ENCODE results near the gene SPIB. TPM values are rescaled to one million over a fixed set of nuclear protein-coding genes. Genes with fewer than 3 reads are reported as not detected.
"Not testable (repeated sequence)": the region's sequence is repeated elsewhere in the genome, so short reads cannot be mapped to it uniquely, and the experiment has no call there.

SPIB gene
- polyA plus RNA-seq, 3 donors from 2014 or later = 0.38 to 1.6 (median 1.5) TPM

DNA sequence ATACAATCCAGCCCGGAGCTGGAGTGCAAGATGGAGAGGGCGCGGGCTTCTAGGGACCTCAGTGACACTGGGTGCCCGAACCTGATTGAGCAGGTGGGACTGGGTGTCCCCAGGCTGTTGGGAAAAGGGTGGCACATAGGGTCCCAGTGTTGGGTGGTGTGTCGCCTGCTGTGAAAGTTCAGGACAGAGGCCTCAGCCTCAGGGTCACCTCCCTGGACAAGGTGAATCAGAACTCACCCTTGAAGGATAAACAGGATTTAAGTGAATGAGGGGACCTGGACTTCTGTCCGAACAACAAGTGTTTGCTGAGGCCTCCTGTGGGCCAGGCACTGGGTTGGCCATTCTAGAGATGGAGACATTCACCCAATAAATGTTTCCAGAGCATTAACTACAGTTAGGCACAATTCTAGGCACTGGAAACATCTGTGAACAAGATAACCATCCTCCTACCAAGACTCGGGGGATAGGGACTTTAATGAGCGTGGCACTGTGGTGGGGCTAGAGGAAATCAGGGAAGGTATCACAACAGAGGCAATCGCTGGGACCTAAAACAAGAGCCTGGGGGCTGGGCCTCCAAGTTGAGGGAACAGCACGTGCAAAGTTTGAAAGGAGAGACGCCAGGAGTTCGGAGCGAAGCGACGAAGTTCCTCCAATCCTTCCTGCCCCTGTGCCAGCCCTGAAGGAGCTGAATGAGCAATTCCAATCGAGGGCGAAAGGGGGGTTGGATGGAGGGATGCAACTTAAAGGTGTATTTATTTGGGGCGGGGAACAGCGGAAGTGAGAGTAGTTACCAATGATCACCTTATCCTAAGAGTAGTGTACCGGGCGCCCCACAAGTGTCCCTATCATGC lies 35.5 kb upstream of the SPIB start:
- Mint-ChIP-seq H3K36me3 (peaks cover 12 to 26% (median 18%) of the 10 kb centered on the region in 3 donors), H3K9me3 (no peaks in the 10 kb centered on the region), H3K27ac (peak overlapping the region; percentile 88 to 96 (median 92)), H3K4me1 (peaks cover 33 to 36% of the 10 kb centered on the region in 2 donors), H3K4me3 (peak overlapping the region; percentile 90 to 99 (median 91)), H3K27me3 (ENCODE audit: low read depth in 3 of 3) (peaks cover 15 to 20% (median 19%) of the 10 kb centered on the region in 3 donors)
- no peak for DNase-seq

DNA sequence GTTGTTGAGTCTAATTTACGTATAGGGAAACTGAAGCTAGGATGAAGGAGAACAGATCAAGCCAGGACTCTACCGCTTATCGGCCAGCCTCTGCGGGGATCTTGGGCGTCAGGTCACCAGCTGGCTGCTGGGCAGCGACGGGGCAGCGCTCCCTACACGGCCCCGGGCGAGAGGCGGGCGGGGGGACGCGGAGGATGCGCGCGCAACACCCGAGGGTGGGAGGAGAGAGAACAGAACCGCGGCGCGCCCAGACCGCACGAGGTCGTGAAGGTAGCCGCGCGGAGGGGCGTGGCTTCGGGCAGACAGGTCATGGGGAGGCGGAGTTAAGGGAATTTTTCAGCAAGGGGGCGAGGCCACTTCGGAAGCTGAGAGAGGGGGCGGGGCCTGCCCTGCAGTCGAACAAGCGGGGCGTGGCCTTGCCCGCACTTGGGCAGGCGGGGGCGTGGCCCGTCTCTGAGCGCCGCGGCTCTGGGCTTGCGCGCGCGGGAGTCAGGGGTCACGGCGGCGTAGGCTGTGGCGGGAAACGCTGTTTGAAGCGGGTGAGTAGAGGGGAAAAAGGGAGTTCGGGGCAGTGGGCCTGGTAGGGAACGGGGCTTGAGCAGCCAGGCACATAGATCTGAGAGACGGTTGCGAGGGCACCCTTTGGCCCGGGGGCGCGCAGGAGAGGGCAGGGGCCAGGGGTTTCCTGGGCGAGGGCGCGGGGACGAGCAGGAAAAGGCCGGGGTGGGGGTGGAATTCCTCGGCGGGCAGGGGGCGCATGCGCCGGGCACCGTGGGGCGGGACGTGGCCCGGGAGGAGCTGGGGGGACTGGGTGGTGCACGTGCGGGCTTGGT lies 34.7 kb upstream of the SPIB start, which contains the start of gene POLD1:
TSS of gene POLD1 (plus strand) at position 496 of the 833 bp plus-strand sequence. CDS start 14,505 bp downstream, outside the sequence.
- peaks cover 32 to 34% of the 10 kb centered on the region in 2 donors for H3K4me1 Mint-ChIP-seq

DNA sequence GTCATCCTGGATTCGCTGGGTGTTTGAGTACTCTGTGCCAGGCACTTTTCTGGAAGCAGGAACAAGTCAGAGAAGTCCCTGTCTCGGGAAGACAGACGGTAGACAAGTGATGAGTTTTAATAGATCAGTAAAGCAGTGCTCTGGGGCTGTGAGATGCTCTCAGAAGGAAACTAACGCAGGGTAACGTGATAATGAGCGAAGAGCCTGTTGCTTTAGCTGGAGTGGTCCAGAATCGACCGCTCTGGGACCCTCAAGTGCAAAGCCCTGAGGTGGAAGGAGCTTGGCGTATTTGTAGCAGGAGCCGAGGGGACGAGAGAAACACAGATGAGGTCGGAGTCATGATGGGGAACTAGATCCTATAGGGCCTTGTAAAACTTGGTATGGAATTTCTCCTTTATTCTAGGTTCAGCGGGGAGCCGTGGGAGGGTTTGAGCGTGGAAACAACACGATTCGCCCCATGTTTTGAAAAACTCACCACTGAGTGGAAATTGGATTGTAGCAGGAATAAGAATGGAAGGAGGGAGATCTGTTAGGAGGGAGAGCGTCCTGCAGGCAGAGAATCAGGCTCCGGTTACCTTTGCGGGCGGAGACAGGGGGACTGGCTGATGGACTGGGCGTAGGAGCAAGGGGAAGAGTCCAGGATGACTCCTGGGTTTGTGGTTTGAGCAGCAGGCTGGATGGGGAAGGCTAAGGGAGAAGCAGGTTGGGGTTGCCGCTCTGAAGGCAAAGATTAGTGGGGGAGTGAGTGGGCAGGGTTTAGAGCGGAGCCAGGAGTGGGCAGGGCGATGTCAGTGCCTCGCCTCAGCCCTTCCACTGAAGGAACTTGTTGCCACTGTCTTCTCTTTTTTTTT lies 33.8 kb upstream of the SPIB start:
- H3K9me3 Mint-ChIP-seq = no peaks in the 10 kb centered on the region
- peak overlapping the region; percentile 68 to 96 (median 92) for H3K27ac Mint-ChIP-seq
- peak overlapping the region; percentile 90 to 99 (median 91) for H3K4me3 Mint-ChIP-seq
- no peak for DNase-seq
- peaks cover 15 to 19% (median 19%) of the 10 kb centered on the region in 3 donors for H3K27me3 Mint-ChIP-seq (ENCODE audit: low read depth in 3 of 3)
- peaks cover 30% of the 10 kb centered on the region in 2 donors for H3K4me1 Mint-ChIP-seq
- H3K36me3 Mint-ChIP-seq = peaks cover 8 to 16% (median 10%) of the 10 kb centered on the region in 3 donors

More for the DNA sequence above, 34.7 kb upstream of the SPIB start, which contains the start of gene POLD1:
- peak; percentile 99 for DNase-seq
- Mint-ChIP-seq H3K36me3 (peaks cover 12 to 24% (median 16%) of the 10 kb centered on the region in 3 donors), H3K27me3 (ENCODE audit: low read depth in 3 of 3) (peaks cover 15 to 20% (median 19%) of the 10 kb centered on the region in 3 donors), H3K27ac (peak within 1 kb of the TSS; percentile 88 to 96 (median 92)), H3K9me3 (no peaks in the 10 kb centered on the region), H3K4me3 (peak within 1 kb of the TSS; percentile 90 to 99 (median 91))

DNA sequence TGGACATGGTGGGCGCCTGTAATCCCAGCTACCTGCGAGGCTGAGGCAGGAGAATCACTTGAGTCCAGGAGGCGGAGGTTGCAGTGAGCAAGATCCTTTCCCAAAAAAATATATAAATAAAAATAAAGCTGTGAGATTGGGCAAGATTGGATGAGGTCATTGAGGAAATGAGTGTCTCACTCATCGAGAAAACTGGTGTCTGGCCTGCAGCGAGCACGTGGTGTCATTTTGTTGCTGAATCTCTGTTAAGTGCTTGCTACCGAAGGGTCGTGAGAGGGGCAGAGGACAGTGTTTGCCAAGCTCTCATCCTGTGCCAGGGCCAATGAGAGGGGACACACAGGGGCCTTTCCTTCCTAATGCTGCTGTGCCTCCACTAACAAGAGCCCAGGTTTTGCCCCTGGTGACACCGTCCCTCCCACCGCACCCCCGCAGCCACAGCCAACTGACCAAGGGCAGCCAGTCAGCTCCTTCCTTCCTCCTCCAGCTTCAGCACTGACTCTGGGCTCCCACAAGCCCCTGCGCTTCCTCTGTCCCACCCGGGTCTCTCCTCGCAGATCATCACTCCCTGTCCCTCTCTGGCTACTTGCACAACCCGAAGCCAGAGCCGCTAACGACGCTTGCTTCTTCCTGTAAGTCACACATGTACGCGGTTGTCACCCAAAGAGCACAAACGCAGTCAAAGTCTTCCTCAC lies 31.4 kb upstream of the SPIB start:
- peaks cover 26 to 30% of the 10 kb centered on the region in 2 donors for H3K4me1 Mint-ChIP-seq
- no peak for DNase-seq
- H3K36me3 Mint-ChIP-seq = peaks cover 0 to 7% (median 4%) of the 10 kb centered on the region in 3 donors
- peak overlapping the region in 4 of 5 donors; percentile 8 to 63 (median 44) for H3K4me3 Mint-ChIP-seq
- peaks cover 15 to 16% (median 15%) of the 10 kb centered on the region in 3 donors for H3K27me3 Mint-ChIP-seq (ENCODE audit: low read depth in 3 of 3)
- H3K9me3 Mint-ChIP-seq = no peaks in the 10 kb centered on the region
- H3K27ac Mint-ChIP-seq = peak overlapping the region in 3 of 6 donors; percentile 52 to 69 (median 54)

DNA sequence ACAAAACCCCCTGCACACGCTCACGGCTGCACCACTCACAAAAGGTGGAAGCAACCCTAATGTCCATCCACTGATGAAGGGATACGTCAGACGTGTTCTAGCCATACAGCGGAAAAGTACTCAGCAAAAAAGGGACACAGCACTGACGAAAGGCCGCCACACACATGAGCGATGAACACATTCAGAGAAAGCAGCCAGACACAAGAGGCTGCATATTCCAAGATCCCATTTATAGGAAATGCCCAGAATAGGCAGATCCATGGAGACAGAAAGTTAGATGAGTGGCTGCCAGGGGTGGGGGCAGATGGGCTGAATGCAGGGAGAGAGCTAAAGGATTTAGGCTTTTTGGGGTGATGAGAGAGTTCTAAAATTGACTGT lies 30.9 kb upstream of the SPIB start:
- Mint-ChIP-seq H3K27ac (peak overlapping the region in 4 of 6 donors; percentile 33 to 69 (median 53)), H3K4me3 (peak overlapping the region in 4 of 5 donors; percentile 8 to 63 (median 44)), H3K9me3 (no peaks in the 10 kb centered on the region)

DNA sequence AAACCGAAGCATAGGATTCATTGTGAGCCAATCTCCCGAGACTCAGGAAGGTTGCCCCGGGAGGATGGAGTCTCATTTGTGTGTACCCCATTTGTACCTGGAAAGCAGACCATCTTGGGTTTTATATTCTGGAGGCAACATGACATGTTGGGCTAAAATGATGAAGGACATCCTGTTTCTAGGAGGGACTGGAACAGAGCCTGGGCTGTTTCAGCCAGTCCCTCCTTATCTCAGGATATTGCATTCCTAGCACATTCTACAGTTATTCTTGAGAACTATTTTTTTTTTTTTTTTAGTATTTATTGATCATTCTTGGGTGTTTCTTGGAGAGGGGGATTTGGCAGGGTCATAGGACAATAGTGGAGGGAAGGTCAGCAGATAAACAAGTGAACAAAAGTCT lies 28.4 kb upstream of the SPIB start:
- not testable (repeated sequence) for H3K27me3 Mint-ChIP-seq (ENCODE audit: low read depth in 3 of 3); H3K9me3 Mint-ChIP-seq; H3K27ac Mint-ChIP-seq

More for the DNA sequence above, 30.9 kb upstream of the SPIB start:
- H3K4me1 Mint-ChIP-seq = peaks cover 26 to 30% of the 10 kb centered on the region in 2 donors
- peaks cover 15 to 16% (median 15%) of the 10 kb centered on the region in 3 donors for H3K27me3 Mint-ChIP-seq (ENCODE audit: low read depth in 3 of 3)
- H3K36me3 Mint-ChIP-seq = peaks cover 0 to 9% (median 4%) of the 10 kb centered on the region in 3 donors
- DNase-seq = no peak

DNA sequence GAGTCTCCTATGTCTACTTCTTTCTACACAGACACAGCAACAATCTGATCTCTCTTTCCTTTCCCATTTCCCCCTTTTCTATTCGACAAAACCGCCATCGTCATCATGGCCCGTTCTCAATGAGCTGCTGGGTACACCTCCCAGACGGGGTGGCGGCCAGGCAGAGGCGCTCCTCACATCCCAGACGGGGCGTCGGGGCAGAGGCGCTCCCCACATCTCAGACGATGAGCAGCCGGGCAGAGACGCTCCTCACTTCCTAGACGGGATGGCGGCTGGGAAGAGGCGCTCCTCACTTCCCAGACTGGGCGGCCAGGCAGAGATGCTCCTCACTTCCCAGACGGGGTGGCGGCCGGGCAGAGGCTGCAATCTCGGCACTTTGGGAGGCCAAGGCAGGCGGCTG lies 27.8 kb upstream of the SPIB start:
- H3K9me3 Mint-ChIP-seq; H3K27ac Mint-ChIP-seq; H3K27me3 Mint-ChIP-seq (ENCODE audit: low read depth in 3 of 3); DNase-seq; H3K4me3 Mint-ChIP-seq; H3K4me1 Mint-ChIP-seq: not testable (repeated sequence)
- peaks cover 3 to 17% (median 9%) of the 10 kb centered on the region in 3 donors for H3K36me3 Mint-ChIP-seq

More for the DNA sequence above, 28.4 kb upstream of the SPIB start:
- peaks cover 3 to 14% (median 9%) of the 10 kb centered on the region in 3 donors for H3K36me3 Mint-ChIP-seq
- H3K4me3 Mint-ChIP-seq, H3K4me1 Mint-ChIP-seq, DNase-seq: not testable (repeated sequence)

DNA sequence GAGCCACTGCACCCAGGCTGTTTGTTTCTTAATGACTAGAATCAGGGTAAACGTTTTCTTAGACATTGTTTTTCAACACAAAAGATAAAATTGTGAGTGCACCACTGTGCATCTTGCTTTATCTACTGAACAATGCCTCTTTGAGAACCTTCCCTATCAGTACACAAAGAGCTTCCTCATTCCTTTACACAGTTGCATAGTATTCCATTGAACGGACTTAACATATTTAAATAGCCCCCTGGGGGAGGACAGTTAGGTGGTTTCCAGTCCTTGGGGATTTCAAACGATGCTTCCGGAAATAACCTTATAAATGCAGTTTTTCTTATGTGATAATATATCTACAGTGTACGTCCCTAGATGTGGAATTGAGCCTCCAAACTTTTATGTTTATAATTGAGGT lies 26.0 kb upstream of the SPIB start:
- Mint-ChIP-seq H3K27me3 (ENCODE audit: low read depth in 3 of 3) (no peaks in the 10 kb centered on the region), H3K4me1 (peaks cover under 1 to 3% of the 10 kb centered on the region in 2 donors), H3K36me3 (peaks cover 4 to 13% (median 7%) of the 10 kb centered on the region in 3 donors), H3K27ac (no peak overlapping the region), H3K9me3 (no peaks in the 10 kb centered on the region), H3K4me3 (no peak overlapping the region)
- DNase-seq = no peak

DNA sequence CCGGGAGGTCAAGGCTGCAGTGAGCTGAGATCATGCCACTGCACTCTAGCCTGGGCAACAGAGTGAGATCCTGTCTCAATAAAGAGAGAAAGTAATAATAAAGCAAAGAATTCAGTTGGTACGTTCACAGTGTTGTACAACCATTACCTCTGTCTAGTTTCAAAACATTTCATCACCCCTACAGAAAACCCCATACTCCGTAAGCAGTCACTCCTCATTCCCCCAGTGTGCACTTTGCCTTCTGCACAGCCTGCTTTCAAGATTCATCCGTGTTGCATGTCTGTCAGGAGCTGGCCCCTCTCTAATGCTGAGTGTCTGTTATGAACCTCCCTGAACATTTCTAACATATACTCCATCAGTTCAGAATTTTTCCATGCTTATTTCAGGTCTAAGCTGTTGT lies 25.1 kb upstream of the SPIB start:
- H3K9me3 Mint-ChIP-seq = no peaks in the 10 kb centered on the region
- DNase-seq = no peak
- no peaks in the 10 kb centered on the region for H3K4me1 Mint-ChIP-seq
- peaks cover 8 to 10% (median 9%) of the 10 kb centered on the region in 3 donors for H3K36me3 Mint-ChIP-seq
- no peak overlapping the region for H3K27ac Mint-ChIP-seq
- H3K4me3 Mint-ChIP-seq = no peak overlapping the region
- no peaks in the 10 kb centered on the region for H3K27me3 Mint-ChIP-seq (ENCODE audit: low read depth in 3 of 3)

DNA sequence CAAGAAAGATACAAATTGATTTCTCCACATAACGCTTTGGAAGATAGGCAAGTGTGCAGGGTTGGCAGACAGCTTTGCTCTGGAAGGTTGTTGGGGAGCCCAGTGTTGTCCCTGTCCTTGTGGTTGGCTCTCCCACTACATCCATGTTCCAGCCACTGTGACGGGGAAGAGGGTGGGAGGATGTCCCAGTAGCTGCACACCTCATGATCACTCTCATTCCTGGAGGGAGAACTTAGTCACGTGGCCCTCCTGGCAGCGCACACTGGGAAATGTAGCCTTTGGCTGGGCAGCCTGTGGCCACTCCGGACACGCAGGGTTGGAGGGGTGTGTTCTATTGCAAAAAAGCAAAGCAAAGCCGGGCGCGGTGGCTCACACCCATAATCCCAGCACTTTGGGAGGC lies 24.7 kb upstream of the SPIB start:
- Mint-ChIP-seq H3K27me3 (ENCODE audit: low read depth in 3 of 3) (peaks cover 0 to 2% (median 0%) of the 10 kb centered on the region in 3 donors), H3K9me3 (no peaks in the 10 kb centered on the region), H3K4me1 (no peaks in the 10 kb centered on the region), H3K4me3 (no peak overlapping the region), H3K36me3 (peaks cover 8 to 10% (median 9%) of the 10 kb centered on the region in 3 donors), H3K27ac (no peak overlapping the region)
- no peak for DNase-seq

DNA sequence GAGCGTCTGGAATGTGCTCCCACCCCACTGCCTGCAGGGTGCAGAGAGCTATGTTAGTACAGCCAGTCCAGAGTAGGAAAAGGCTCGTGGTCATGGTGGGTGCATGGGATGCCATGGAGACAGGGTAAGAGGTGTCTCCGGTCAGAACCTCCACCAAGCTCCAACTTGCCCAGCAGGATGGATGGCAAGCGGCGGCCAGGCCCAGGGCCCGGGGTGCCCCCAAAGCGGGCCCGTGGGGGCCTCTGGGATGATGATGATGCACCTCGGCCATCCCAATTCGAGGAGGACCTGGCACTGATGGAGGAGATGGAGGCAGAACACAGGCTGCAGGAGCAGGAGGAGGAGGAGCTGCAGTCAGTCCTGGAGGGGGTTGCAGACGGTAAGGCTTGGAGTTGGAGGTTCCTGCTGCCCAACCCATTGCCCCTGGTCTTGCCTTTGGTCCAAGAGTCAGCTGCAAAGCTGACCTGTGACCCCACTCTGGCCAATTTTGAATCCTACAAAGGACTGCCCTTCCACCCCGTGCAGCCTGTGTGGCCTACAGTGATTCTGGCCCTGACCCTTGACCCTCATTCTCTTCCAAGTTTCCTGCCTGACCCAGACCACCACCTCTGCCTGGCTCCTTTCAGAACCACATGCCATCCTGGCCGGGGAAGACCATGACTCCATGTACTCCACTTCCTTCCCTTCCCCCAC lies 19.9 kb upstream of the SPIB start:
- Mint-ChIP-seq H3K9me3 (no peaks in the 10 kb centered on the region), H3K4me1 (no peaks in the 10 kb centered on the region), H3K4me3 (no peak overlapping the region), H3K27me3 (ENCODE audit: low read depth in 3 of 3) (peaks cover 0 to 2% (median 2%) of the 10 kb centered on the region in 3 donors), H3K27ac (peak overlapping the region in 2 of 6 donors; percentile 7 to 57), H3K36me3 (peaks cover 5 to 7% (median 5%) of the 10 kb centered on the region in 3 donors)
- DNase-seq = no peak

DNA sequence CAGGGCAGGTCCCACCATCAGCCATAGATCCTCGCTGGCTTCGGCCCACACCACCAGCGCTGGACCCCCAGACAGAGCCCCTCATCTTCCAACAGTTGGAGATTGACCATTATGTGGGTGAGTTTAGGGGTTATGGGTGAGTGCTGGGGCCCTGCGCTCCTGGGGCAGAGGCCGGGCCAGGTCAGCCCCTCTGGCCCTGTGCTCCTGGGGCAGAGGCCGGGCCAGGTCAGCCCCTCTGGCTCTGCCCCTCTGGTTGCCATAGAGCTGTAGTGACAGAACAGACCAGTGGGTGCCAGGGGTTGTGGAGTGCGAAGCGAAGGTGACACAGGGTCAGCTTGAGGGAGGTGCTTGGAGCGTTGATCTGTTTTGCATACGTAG lies 19.4 kb upstream of the SPIB start:
- no peak for DNase-seq
- H3K4me1 Mint-ChIP-seq = no peaks in the 10 kb centered on the region
- H3K9me3 Mint-ChIP-seq = no peaks in the 10 kb centered on the region
- H3K27ac Mint-ChIP-seq = peak overlapping the region in 1 of 6 donors; percentile 57
- H3K4me3 Mint-ChIP-seq = no peak overlapping the region
- peaks cover 0 to 2% (median 2%) of the 10 kb centered on the region in 3 donors for H3K27me3 Mint-ChIP-seq (ENCODE audit: low read depth in 3 of 3)
- peaks cover 4 to 11% (median 5%) of the 10 kb centered on the region in 3 donors for H3K36me3 Mint-ChIP-seq

All from immature natural killer cell (primary cell).